ENCODE results near the gene ORC3. TPM values are rescaled to one million over a fixed set of nuclear protein-coding genes. Genes with fewer than 3 reads are reported as not detected.
"Not testable (repeated sequence)": the region's sequence is repeated elsewhere in the genome, so short reads cannot be mapped to it uniquely, and the experiment has no call there.

ORC3 gene
- total RNA-seq, 1 donor from 2014 or later: 20.5 TPM

GRCh38 chr6:87590990-87591389, 1.1 kb downstream of the ORC3 start:
- Histone ChIP-seq H3K4me1 (peaks cover 54% of the 10 kb centered on the region), H3K36me3 (peaks cover 19% of the 10 kb centered on the region), H3K4me3 (peak overlapping the region; percentile 84), H3K27me3 (ENCODE audit: low read depth) (no peaks in the 10 kb centered on the region), H3K27ac (replicated peaks) (no peak overlapping the region), H3K9me3 (replicated peaks) (no peaks in the 10 kb centered on the region)
- intact Hi-C loops (cut with micrococcal nuclease): no loop called here
- DNase-seq: no peak
- TF ChIP-seq, protein P1, sequence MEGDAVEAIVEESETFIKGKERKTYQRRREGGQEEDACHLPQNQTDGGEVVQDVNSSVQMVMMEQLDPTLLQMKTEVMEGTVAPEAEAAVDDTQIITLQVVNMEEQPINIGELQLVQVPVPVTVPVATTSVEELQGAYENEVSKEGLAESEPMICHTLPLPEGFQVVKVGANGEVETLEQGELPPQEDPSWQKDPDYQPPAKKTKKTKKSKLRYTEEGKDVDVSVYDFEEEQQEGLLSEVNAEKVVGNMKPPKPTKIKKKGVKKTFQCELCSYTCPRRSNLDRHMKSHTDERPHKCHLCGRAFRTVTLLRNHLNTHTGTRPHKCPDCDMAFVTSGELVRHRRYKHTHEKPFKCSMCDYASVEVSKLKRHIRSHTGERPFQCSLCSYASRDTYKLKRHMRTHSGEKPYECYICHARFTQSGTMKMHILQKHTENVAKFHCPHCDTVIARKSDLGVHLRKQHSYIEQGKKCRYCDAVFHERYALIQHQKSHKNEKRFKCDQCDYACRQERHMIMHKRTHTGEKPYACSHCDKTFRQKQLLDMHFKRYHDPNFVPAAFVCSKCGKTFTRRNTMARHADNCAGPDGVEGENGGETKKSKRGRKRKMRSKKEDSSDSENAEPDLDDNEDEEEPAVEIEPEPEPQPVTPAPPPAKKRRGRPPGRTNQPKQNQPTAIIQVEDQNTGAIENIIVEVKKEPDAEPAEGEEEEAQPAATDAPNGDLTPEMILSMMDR (IDR thresholded peaks at IDR 0.05; ENCODE audit: borderline replicate concordance): no peak

- H3K27ac ChIP-seq (replicated peaks): no peak overlapping the region
- H3K4me3 ChIP-seq: no peak overlapping the region
- TF ChIP-seq, protein P1 (IDR thresholded peaks at IDR 0.05; ENCODE audit: borderline replicate concordance): no peak
- intact Hi-C loops (cut with micrococcal nuclease): no loop called here
- H3K9me3 ChIP-seq (replicated peaks): no peaks in the 10 kb centered on the region
- H3K27me3 ChIP-seq (ENCODE audit: low read depth): no peaks in the 10 kb centered on the region
- peaks cover 23% of the 10 kb centered on the region for H3K36me3 ChIP-seq
- no peak for DNase-seq
- no peaks in the 10 kb centered on the region for H3K4me1 ChIP-seq
These were observed 10.6 kb downstream of the ORC3 start for GRCh38 chr6:87600576-87600975.

DNA sequence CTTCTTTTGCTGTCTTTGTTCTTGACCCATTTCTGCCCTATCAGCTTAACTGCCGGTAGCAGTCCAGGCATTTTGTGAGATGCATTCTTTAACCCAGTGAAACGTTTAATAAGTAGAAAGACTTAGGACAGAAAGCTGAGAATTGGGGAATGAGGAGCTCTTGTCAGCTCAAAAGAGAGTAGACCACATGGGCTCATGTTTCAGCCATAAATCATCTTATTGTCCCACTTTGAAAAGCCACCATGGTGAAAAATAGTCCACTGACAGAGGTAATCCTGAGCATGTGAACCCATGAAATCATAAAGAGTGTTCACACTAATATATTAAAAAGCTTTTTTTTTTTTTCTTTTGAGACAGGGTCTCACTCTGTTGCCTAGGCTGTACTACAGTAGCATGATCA, 16.3 kb downstream of the ORC3 start:
- TF ChIP-seq, protein P1 (IDR thresholded peaks at IDR 0.05; ENCODE audit: borderline replicate concordance): no peak
- Histone ChIP-seq H3K4me1 (no peaks in the 10 kb centered on the region), H3K36me3 (peaks cover 61% of the 10 kb centered on the region), H3K27me3 (ENCODE audit: low read depth) (no peaks in the 10 kb centered on the region), H3K9me3 (replicated peaks) (no peaks in the 10 kb centered on the region), H3K4me3 (no peak overlapping the region), H3K27ac (replicated peaks) (no peak overlapping the region)
- intact Hi-C loops (cut with micrococcal nuclease): no loop called here
- no peak for DNase-seq

DNA sequence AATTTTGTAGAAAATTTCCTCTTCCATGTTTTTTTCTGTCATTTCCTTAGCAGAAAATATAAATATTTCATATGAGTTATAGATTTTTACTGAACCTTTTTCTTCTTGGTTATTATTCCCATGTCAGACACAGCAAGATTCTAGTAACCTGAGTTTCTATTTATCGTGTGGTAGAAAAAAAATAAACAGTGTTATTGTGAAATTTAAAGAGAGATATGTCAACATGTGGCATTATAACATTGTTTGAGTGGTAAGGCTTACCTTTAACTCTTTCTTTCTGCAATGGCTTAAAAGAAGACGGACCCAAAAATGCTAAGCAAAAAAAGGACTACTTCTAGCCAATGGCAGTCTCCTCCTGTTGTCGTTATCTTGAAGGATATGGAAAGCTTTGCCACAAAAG, 18.9 kb downstream of the ORC3 start:
- H3K4me3 ChIP-seq: no peak overlapping the region
- no peak overlapping the region for H3K27ac ChIP-seq (replicated peaks)
- TF ChIP-seq, protein P1 (IDR thresholded peaks at IDR 0.05; ENCODE audit: borderline replicate concordance): no peak
- no peaks in the 10 kb centered on the region for H3K4me1 ChIP-seq
- H3K27me3 ChIP-seq (ENCODE audit: low read depth): no peaks in the 10 kb centered on the region
- intact Hi-C loops (cut with micrococcal nuclease): no loop called here
- no peak for DNase-seq
- H3K9me3 ChIP-seq (replicated peaks): no peaks in the 10 kb centered on the region
- peaks cover 76% of the 10 kb centered on the region for H3K36me3 ChIP-seq

- H3K4me3 ChIP-seq; H3K27me3 ChIP-seq (ENCODE audit: low read depth); intact Hi-C loops (cut with micrococcal nuclease); H3K9me3 ChIP-seq (replicated peaks); H3K4me1 ChIP-seq; H3K27ac ChIP-seq (replicated peaks); DNase-seq: not testable (repeated sequence)
- peaks cover 61% of the 10 kb centered on the region for H3K36me3 ChIP-seq
These were observed 23.1 kb downstream of the ORC3 start for GRCh38 chr6:87613018-87613417.

DNA sequence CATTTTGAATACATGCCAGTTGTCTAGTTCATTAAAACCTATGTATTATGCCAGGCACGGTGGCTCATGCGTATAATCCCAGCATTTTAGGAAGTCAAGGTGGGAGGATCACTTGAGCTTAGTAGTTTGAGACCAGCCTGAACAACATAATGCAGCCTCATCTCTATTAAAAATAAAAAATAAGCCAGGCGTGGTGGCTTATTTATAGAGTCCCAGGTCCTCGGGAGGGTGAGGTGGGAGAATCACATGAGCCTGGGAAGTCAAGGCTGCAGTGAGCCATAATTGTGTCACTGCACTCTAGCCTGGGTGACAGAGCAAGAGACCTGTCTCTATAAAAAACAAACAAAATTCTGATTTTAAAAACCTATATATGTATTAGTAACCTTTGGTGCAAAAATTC, 27.5 kb downstream of the ORC3 start:
- intact Hi-C loops (cut with micrococcal nuclease): no loop called here
- Histone ChIP-seq H3K9me3 (replicated peaks) (no peaks in the 10 kb centered on the region), H3K27ac (replicated peaks) (peak overlapping the region; percentile 77), H3K36me3 (peaks cover 34% of the 10 kb centered on the region), H3K4me3 (no peak overlapping the region), H3K4me1 (peaks cover 4% of the 10 kb centered on the region), H3K27me3 (ENCODE audit: low read depth) (no peaks in the 10 kb centered on the region)
- TF ChIP-seq, protein P1 (IDR thresholded peaks at IDR 0.05; ENCODE audit: borderline replicate concordance): no peak
- no peak for DNase-seq
